ENCODE measurements around the gene ZSCAN29. TPM values are rescaled to one million over a fixed set of nuclear protein-coding genes. Genes with fewer than 3 reads are reported as not detected.

The ZSCAN29 gene
- total RNA-seq, 4 donors from 2014 or later: 5.4 to 39.3 (median 20.5) TPM

- Histone ChIP-seq H3K27ac (no peak overlapping the region), H3K36me3 (no peaks in the 10 kb centered on the region), H3K9me3 (no peaks in the 10 kb centered on the region), H3K4me1 (no peaks in the 10 kb centered on the region), H3K4me3 (no peak overlapping the region), H3K27me3 (no peaks in the 10 kb centered on the region)
- no peak for DNase-seq
- no peak for TF ChIP-seq CTCF (IDR thresholded peaks at IDR 0.05)
- no peak for TF ChIP-seq POLR2A (IDR thresholded peaks at IDR 0.05)
- intact Hi-C loops (cut with DNase I; ENCODE audit: low total_unique reads): no loop called here
Measured at GRCh38 chr15:43410572-43411214, 39.9 kb upstream of the ZSCAN29 start.

- Histone ChIP-seq H3K27ac (no peak overlapping the region), H3K4me1 (no peaks in the 10 kb centered on the region), H3K36me3 (no peaks in the 10 kb centered on the region), H3K4me3 (no peak overlapping the region), H3K9me3 (no peaks in the 10 kb centered on the region), H3K27me3 (no peaks in the 10 kb centered on the region)
- DNase-seq: no peak
- TF ChIP-seq CTCF (IDR thresholded peaks at IDR 0.05): no peak
- no peak for TF ChIP-seq POLR2A (IDR thresholded peaks at IDR 0.05)
- intact Hi-C loops (cut with DNase I; ENCODE audit: low total_unique reads): no loop called here
Measured at GRCh38 chr15:43408789-43409188, 37.9 kb upstream of the ZSCAN29 start.

- no peak for DNase-seq
- TF ChIP-seq CTCF (IDR thresholded peaks at IDR 0.05) (no peak), POLR2A (IDR thresholded peaks at IDR 0.05) (no peak)
- no peaks in the 10 kb centered on the region for H3K9me3 ChIP-seq
- H3K36me3 ChIP-seq: no peaks in the 10 kb centered on the region
- no peaks in the 10 kb centered on the region for H3K4me1 ChIP-seq
- H3K27ac ChIP-seq: no peak overlapping the region
- intact Hi-C loops (cut with DNase I; ENCODE audit: low total_unique reads): no loop called here
- no peaks in the 10 kb centered on the region for H3K27me3 ChIP-seq
- no peak overlapping the region for H3K4me3 ChIP-seq
Measured at GRCh38 chr15:43406808-43407207, 36.0 kb upstream of the ZSCAN29 start.

GRCh38 chr15:43406189-43406588 lies 35.3 kb upstream of the ZSCAN29 start:
- TF ChIP-seq CTCF (IDR thresholded peaks at IDR 0.05) (no peak), POLR2A (IDR thresholded peaks at IDR 0.05) (no peak)
- intact Hi-C loops (cut with DNase I; ENCODE audit: low total_unique reads): no loop called here
- Histone ChIP-seq H3K36me3 (no peaks in the 10 kb centered on the region), H3K4me3 (no peak overlapping the region), H3K27me3 (no peaks in the 10 kb centered on the region), H3K4me1 (no peaks in the 10 kb centered on the region), H3K27ac (no peak overlapping the region), H3K9me3 (no peaks in the 10 kb centered on the region)
- no peak for DNase-seq

GRCh38 chr15:43404130-43404529 lies 33.3 kb upstream of the ZSCAN29 start:
- Histone ChIP-seq H3K4me1 (no peaks in the 10 kb centered on the region), H3K9me3 (no peaks in the 10 kb centered on the region), H3K27ac (no peak overlapping the region), H3K4me3 (no peak overlapping the region), H3K27me3 (no peaks in the 10 kb centered on the region), H3K36me3 (no peaks in the 10 kb centered on the region)
- intact Hi-C loops (cut with DNase I; ENCODE audit: low total_unique reads): no loop called here
- DNase-seq: no peak
- TF ChIP-seq CTCF (IDR thresholded peaks at IDR 0.05) (no peak), POLR2A (IDR thresholded peaks at IDR 0.05) (no peak)
